SK-N-SH (cell line): ENCODE data around the gene TMEM212. TPM values are rescaled to one million over a fixed set of nuclear protein-coding genes. Genes with fewer than 3 reads are reported as not detected.

Source experiments
- CTCF ChIA-PET: fragments of 300-600, 350-600 bp; formaldehyde crosslinking; extraction: SDS; loops from one replicate; lab custom pipeline; 2021; lab: Yijun Ruan, JAX
- POLR2A ChIA-PET: fragments of 350-600 bp; sonication (Branson Sonifier 250); formaldehyde crosslinking; extraction: SDS; loops from one replicate; lab custom pipeline; 2020; ENCODE audit warnings: antibody characterized with exemption, inconsistent platforms; lab: Yijun Ruan, JAX
- DNase-seq: peaks from one replicate; pipeline ENCODE4 v3.0.0; 2012
- H2AFZ ChIP-seq: fragments of 200-600 bp; sonication (generic); 2 replicates; pipeline ENCODE4 v1.8.1; 2016; ENCODE audit warnings: antibody characterized with exemption, mild to moderate bottlenecking, low read depth
- H3F3A ChIP-seq: fragments of 200-600 bp; sonication (generic); replicated peaks from 2 replicates; pipeline ENCODE3; 2016; ENCODE audit warnings: antibody characterized with exemption, mild to moderate bottlenecking; ENCODE audit not compliant: insufficient read depth
- H3K27ac ChIP-seq, 2 experiments: fragments of 200-500 bp in 1 of 2; fragments of 200-600 bp in 1 of 2; sonication (Bioruptor generic) in 1 of 2; sonication (generic), shearing (Covaris generic) in 1 of 2; 2 replicates each; pipeline versions ENCODE4 v1.5.1 to v1.6.1; 2014 to 2016; ENCODE audit warnings: low read depth in 2 of 2, inconsistent platforms in 1 of 2, low read length in 1 of 2, mild to moderate bottlenecking in 1 of 2, mixed read lengths in 1 of 2
- H3K27me3 ChIP-seq: fragments of 200-600 bp; sonication (generic), shearing (Covaris generic); 2 replicates; pipeline ENCODE4 v1.6.1; 2016; ENCODE audit warnings: mixed run types; ENCODE audit not compliant: insufficient read depth
- H3K36me3 ChIP-seq, 2 experiments: fragments of 200-500 bp in 1 of 2; fragments of 200-600 bp in 1 of 2; sonication (Bioruptor generic) in 1 of 2; sonication (generic) in 1 of 2; replicated peaks in 1 of 2; 2 replicates each; pipeline versions ENCODE3 to v1.5.1; 2014 to 2016; ENCODE audit warnings: low read length in 1 of 2, mild to moderate bottlenecking in 1 of 2; ENCODE audit not compliant: insufficient read depth in 2 of 2, control insufficient read depth in 1 of 2
- H3K4me1 ChIP-seq, 2 experiments: fragments of 200-500 bp in 1 of 2; fragments of 200-600 bp in 1 of 2; sonication (Bioruptor generic) in 1 of 2; sonication (generic), shearing (Covaris generic) in 1 of 2; 2 replicates each; pipeline versions ENCODE4 v1.5.1 to v1.6.1; 2014 to 2016; ENCODE audit warnings: low read depth in 1 of 2, low read length in 1 of 2, mixed run types in 1 of 2; ENCODE audit not compliant: insufficient read depth in 2 of 2, control insufficient read depth in 1 of 2
- H3K4me2 ChIP-seq: fragments of 200-600 bp; sonication (generic), shearing (Covaris generic); 2 replicates; pipeline ENCODE4 v1.6.1; 2017; ENCODE audit warnings: mixed run types
- H3K4me3 ChIP-seq, 2 experiments: fragments of 200-500 bp in 1 of 2; fragments of 200-600 bp in 1 of 2; sonication (Bioruptor generic) in 1 of 2; sonication (generic), shearing (Covaris generic) in 1 of 2; 2 replicates each; pipeline versions ENCODE4 v1.5.1 to v1.8.1; 2014 to 2016; ENCODE audit warnings: low read depth in 2 of 2, inconsistent platforms in 1 of 2, low read length in 1 of 2, mild to moderate bottlenecking in 1 of 2, mixed read lengths in 1 of 2, moderate library complexity in 1 of 2
- H3K79me2 ChIP-seq: fragments of 200-600 bp; sonication (generic); 2 replicates; pipeline ENCODE4 v1.8.1; 2017; ENCODE audit warnings: mild to moderate bottlenecking; ENCODE audit not compliant: insufficient read depth
- H3K9ac ChIP-seq: fragments of 200-600 bp; sonication (generic); 2 replicates; pipeline ENCODE4 v1.6.1; 2017; ENCODE audit warnings: mixed run types
- H3K9me2 ChIP-seq: fragments of 200-600 bp; sonication (generic); 2 replicates; pipeline ENCODE4 v1.6.1; 2017; ENCODE audit warnings: mixed run types
- H3K9me3 ChIP-seq: fragments of 200-600 bp; sonication (generic); 2 replicates; pipeline ENCODE4 v1.6.1; 2017; ENCODE audit warnings: mixed run types, mild to moderate bottlenecking, moderate library complexity
- H4K20me1 ChIP-seq: fragments of 200-600 bp; sonication (generic); 2 replicates; pipeline ENCODE4 v1.6.1; 2017; ENCODE audit warnings: mild to moderate bottlenecking, mixed run types; ENCODE audit not compliant: insufficient read depth
- CHD2 ChIP-seq: fragments of 150-350 bp; IDR thresholded peaks from 2 replicates; pipeline ENCODE4 v1.6.1; 2018; ENCODE audit warnings: low read length; ENCODE audit not compliant: partially characterized antibody
- ELF1 ChIP-seq: IDR thresholded peaks from 2 replicates; pipeline ENCODE4 v1.4.0; 2012
- EP300 ChIP-seq, 2 experiments: IDR thresholded peaks; 2 replicates each; pipeline versions ENCODE4 v1.4.0 to v1.6.1; 2012; ENCODE audit warnings: borderline replicate concordance in 1 of 2, low read depth in 1 of 2, low read length in 1 of 2
- EZH2phosphoT487 ChIP-seq: fragments of 200-600 bp; sonication (generic); IDR thresholded peaks from 2 replicates; pipeline ENCODE4 v1.6.1; 2017; ENCODE audit warnings: low read depth, mixed run types, mild to moderate bottlenecking, antibody characterized with exemption, moderate library complexity, borderline replicate concordance
- FOXJ3 ChIP-seq: sonication (generic); formaldehyde crosslinking; IDR thresholded peaks from 2 replicates; pipeline ENCODE4 v1.5.1; 2020; ENCODE audit warnings: mild to moderate bottlenecking, missing genetic modification reagents
- JUND ChIP-seq: IDR thresholded peaks from 2 replicates; pipeline ENCODE4 v1.4.0; 2012
- MXI1 ChIP-seq: IDR thresholded peaks from 2 replicates; pipeline ENCODE4 v1.6.1; 2012; ENCODE audit warnings: mild to moderate bottlenecking, low read depth, low read length, improper control_type of control experiment
- NFIC ChIP-seq: IDR thresholded peaks from 2 replicates; pipeline ENCODE4 v1.4.0; 2012; ENCODE audit warnings: borderline replicate concordance
- NRF1 ChIP-seq: IDR thresholded peaks from 2 replicates; pipeline ENCODE4 v1.6.1; 2012; ENCODE audit warnings: low read depth, mild to moderate bottlenecking, low read length
- POLR2AphosphoS5 ChIP-seq: IDR thresholded peaks from 2 replicates; pipeline ENCODE4 v1.6.1; 2012; ENCODE audit warnings: low read depth, low read length
- RAD21 ChIP-seq: IDR thresholded peaks from 2 replicates; pipeline ENCODE4 v1.6.1; 2012; ENCODE audit warnings: mild to moderate bottlenecking, low read length
- RCOR1 ChIP-seq: fragments of 150-350 bp; IDR thresholded peaks from 2 replicates; pipeline ENCODE4 v1.6.1; 2017; ENCODE audit warnings: antibody characterized with exemption, low read length
- SMC3 ChIP-seq: IDR thresholded peaks from 2 replicates; pipeline ENCODE4 v1.6.1; 2012; ENCODE audit warnings: low read depth, low read length, improper control_type of control experiment
- TAF1 ChIP-seq: IDR thresholded peaks from 2 replicates; pipeline ENCODE4 v1.6.1; 2012; ENCODE audit warnings: low read depth, mild to moderate bottlenecking, low read length, moderate library complexity, borderline replicate concordance
- TCF12 ChIP-seq: IDR thresholded peaks from 2 replicates; pipeline ENCODE4 v1.4.0; 2012
- TEAD4 ChIP-seq: IDR thresholded peaks from 2 replicates; pipeline ENCODE4 v1.4.0; 2012; ENCODE audit warnings: mild to moderate bottlenecking, borderline replicate concordance; ENCODE audit not compliant: insufficient read depth
- YY1 ChIP-seq: IDR thresholded peaks from 2 replicates; pipeline ENCODE4 v1.4.0; 2012; ENCODE audit warnings: low read depth, mild to moderate bottlenecking
- WGBS: methylation state at CpG from one replicate; pipeline ENCODE4 v1.1.6; 2017; ENCODE audit warnings: low lambda C conversion rate; 5-methylcytosine and 5-hydroxymethylcytosine counted together
- polyA plus RNA-seq, 3 experiments: library from polyadenylated mRNA; depleted of rRNA; stranded (reverse); fragments of >200 nt; gene quantifications; 2 replicates each; pipeline ENCODE4 v1.2.3, GENCODE V29; 2012
- TF ChIP-seq, protein P1 (sequence below): IDR thresholded peaks from 2 replicates; pipeline ENCODE4 v1.4.0; 2012; ENCODE audit warnings: low read depth, borderline replicate concordance
- TF ChIP-seq, protein P2 (sequence below): IDR thresholded peaks from 2 replicates; pipeline ENCODE4 v1.4.0; 2012; ENCODE audit warnings: low read depth, borderline replicate concordance
- TF ChIP-seq, protein P3 (sequence below): IDR thresholded peaks from 2 replicates; pipeline ENCODE4 v1.4.0; 2012; ENCODE audit warnings: low read depth
- TF ChIP-seq, protein P4 (sequence below): fragments of 200-600 bp; sonication (generic); IDR thresholded peaks from 2 replicates; pipeline ENCODE4 v1.6.1; 2017; ENCODE audit warnings: antibody characterized with exemption, mild to moderate bottlenecking, moderate library complexity

Gene TMEM212
- polyA plus RNA-seq, 1 of the 3 experiments (the other 2 are of a cell fraction): not detected

DNA sequence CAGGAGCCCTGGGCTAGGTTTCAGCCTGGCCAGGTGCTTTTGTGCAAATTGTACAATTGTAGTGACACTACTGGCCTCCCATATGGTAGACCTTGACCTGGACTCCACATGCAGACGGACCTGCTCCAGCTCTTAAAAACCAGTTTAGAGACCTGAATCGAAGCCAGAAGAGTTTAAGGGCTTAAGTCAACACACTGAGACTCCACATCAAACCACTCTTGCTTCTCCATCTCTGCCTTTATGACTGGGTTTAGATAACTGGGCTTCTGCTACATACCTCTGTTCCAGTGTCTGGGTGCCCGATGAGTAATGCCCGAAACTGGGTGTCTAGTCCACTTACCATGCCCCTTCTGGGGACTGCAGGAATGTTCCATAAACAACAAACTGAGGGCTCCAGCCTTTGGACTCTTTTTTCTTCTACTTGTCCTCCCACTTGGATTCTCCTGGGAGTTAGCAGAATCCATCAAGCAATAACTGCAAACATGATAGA lies 32.8 kb downstream of the TMEM212 start:
- Histone ChIP-seq H3K79me2 (no peaks in the 10 kb centered on the region), H3K4me1 (peaks cover 5 to 37% of the 10 kb centered on the region in 2 experiments), H3K27me3 (no peaks in the 10 kb centered on the region), H2AFZ (no peak overlapping the region), H3K4me2 (peak overlapping the region; percentile 42), H3K9me3 (no peaks in the 10 kb centered on the region), H3K27ac (peak overlapping the region; percentile 86 to 94; a peak in 3 of 4 replicates), H4K20me1 (no peaks in the 10 kb centered on the region), H3K36me3 (no peaks in the 10 kb centered on the region), H3K4me3 (no peak overlapping the region), H3F3A (peaks cover 33% of the 10 kb centered on the region), H3K9me2 (no peaks in the 10 kb centered on the region), H3K9ac (peak overlapping the region; percentile 40; the same call in 1 of the 2 replicates)
- DNase-seq: no peak
- POLR2A ChIA-PET: no interaction called here
- TF ChIP-seq, protein P1, sequence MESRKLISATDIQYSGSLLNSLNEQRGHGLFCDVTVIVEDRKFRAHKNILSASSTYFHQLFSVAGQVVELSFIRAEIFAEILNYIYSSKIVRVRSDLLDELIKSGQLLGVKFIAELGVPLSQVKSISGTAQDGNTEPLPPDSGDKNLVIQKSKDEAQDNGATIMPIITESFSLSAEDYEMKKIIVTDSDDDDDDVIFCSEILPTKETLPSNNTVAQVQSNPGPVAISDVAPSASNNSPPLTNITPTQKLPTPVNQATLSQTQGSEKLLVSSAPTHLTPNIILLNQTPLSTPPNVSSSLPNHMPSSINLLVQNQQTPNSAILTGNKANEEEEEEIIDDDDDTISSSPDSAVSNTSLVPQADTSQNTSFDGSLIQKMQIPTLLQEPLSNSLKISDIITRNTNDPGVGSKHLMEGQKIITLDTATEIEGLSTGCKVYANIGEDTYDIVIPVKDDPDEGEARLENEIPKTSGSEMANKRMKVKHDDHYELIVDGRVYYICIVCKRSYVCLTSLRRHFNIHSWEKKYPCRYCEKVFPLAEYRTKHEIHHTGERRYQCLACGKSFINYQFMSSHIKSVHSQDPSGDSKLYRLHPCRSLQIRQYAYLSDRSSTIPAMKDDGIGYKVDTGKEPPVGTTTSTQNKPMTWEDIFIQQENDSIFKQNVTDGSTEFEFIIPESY: no peak
- TF ChIP-seq, protein P2, sequence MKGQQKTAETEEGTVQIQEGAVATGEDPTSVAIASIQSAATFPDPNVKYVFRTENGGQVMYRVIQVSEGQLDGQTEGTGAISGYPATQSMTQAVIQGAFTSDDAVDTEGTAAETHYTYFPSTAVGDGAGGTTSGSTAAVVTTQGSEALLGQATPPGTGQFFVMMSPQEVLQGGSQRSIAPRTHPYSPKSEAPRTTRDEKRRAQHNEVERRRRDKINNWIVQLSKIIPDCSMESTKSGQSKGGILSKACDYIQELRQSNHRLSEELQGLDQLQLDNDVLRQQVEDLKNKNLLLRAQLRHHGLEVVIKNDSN: no peak
- TF ChIP-seq TEAD4: no peak
- no peak for TF ChIP-seq MXI1
- TF ChIP-seq EP300 (IDR thresholded peaks at IDR 0.05; ENCODE audit: borderline replicate concordance in 1 of 2, low read depth in 1 of 2, low read length in 1 of 2): no peak
- no peak for TF ChIP-seq RCOR1
- no peak for TF ChIP-seq EZH2phosphoT487
- TF ChIP-seq POLR2AphosphoS5: no peak
- TF ChIP-seq SMC3: no peak
- no peak for TF ChIP-seq TAF1
- no peak for TF ChIP-seq NRF1
- no peak for TF ChIP-seq RAD21
- no peak for TF ChIP-seq ELF1
- TF ChIP-seq CHD2: no peak
- no peak for TF ChIP-seq TCF12
- no peak for TF ChIP-seq FOXJ3 (CRISPR knock-in tag)
- WGBS: 75% methylated on average over 4 of the region's 4 CpGs
- CTCF ChIA-PET: no interaction called here

DNA sequence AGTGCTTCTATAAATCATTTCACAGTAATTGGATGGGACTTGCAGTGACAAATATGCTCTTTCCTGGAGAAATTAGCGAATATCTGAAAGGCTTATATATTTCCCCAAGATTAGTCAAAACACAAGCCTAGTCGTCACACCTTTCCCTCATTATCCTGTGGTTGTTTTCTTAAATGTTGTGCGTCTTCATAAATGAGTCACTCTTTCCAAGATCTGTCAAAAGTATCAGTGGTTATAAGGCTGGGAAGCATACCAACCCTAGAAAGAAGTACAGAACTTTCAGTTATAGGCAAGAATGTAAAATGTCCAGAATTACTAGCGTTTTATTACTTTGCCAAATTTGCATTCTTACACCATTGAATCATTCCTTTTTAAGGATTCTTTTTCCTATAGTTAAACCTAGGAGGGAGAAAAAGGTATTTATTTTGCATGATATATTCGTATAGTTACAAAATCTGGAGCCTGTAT lies 33.6 kb downstream of the TMEM212 start:
- WGBS: 22% methylated on average over 5 of the region's 5 CpGs
- Histone ChIP-seq H3K36me3 (no peaks in the 10 kb centered on the region), H3K9ac (peak overlapping the region; percentile 12; the same call in 1 of the 2 replicates), H3K79me2 (no peaks in the 10 kb centered on the region), H2AFZ (no peak overlapping the region), H3F3A (peaks cover 33% of the 10 kb centered on the region), H3K9me3 (no peaks in the 10 kb centered on the region), H4K20me1 (no peaks in the 10 kb centered on the region), H3K27ac (peak overlapping the region; percentile 86 to 94; a peak in 3 of 4 replicates), H3K27me3 (no peaks in the 10 kb centered on the region), H3K4me1 (peaks cover 5 to 37% of the 10 kb centered on the region in 2 experiments), H3K4me2 (peak overlapping the region; percentile 4; the same call in 1 of the 2 replicates), H3K9me2 (no peaks in the 10 kb centered on the region), H3K4me3 (no peak overlapping the region)
- DNase-seq: no peak
- ChIA-PET CTCF (no interaction called here), POLR2A (no interaction called here)
- no peak for TF ChIP-seq ELF1
- TF ChIP-seq TAF1: no peak
- TF ChIP-seq EP300 (IDR thresholded peaks at IDR 0.05; ENCODE audit: borderline replicate concordance in 1 of 2, low read depth in 1 of 2, low read length in 1 of 2): peak in 1 of 2 experiments; percentile 89; a peak in 2 of 4 replicates
- no peak for TF ChIP-seq YY1
- peak; percentile 82 for TF ChIP-seq NFIC
- TF ChIP-seq, protein P1: no peak
- TF ChIP-seq, protein P3, sequence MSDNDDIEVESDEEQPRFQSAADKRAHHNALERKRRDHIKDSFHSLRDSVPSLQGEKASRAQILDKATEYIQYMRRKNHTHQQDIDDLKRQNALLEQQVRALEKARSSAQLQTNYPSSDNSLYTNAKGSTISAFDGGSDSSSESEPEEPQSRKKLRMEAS: peak; percentile 36; the same call in 1 of the 2 replicates
- TF ChIP-seq FOXJ3 (CRISPR knock-in tag): no peak
- TF ChIP-seq, protein P4, sequence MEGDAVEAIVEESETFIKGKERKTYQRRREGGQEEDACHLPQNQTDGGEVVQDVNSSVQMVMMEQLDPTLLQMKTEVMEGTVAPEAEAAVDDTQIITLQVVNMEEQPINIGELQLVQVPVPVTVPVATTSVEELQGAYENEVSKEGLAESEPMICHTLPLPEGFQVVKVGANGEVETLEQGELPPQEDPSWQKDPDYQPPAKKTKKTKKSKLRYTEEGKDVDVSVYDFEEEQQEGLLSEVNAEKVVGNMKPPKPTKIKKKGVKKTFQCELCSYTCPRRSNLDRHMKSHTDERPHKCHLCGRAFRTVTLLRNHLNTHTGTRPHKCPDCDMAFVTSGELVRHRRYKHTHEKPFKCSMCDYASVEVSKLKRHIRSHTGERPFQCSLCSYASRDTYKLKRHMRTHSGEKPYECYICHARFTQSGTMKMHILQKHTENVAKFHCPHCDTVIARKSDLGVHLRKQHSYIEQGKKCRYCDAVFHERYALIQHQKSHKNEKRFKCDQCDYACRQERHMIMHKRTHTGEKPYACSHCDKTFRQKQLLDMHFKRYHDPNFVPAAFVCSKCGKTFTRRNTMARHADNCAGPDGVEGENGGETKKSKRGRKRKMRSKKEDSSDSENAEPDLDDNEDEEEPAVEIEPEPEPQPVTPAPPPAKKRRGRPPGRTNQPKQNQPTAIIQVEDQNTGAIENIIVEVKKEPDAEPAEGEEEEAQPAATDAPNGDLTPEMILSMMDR: no peak
- peak; percentile 94 for TF ChIP-seq JUND
